ENCODE data around the gene TBC1D9.

DNA sequence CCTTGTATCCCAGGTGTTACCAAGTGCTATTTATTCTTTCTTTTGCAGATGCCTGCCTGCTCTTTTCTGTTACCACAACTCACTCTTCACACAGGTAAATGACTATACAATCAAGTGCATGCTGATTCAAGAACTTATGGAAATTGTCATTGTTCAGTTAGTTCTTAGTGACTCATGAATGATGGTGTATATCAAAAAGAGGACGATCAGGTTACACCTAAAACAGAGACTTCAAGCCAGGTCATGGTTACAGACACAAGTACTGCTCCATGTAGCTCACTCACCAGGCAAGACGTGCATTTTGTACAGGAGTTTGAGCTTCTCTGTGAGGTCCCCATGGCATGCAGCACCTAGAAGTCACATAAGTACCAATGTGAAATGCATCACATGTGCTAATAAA, 128.2 kb downstream of the TBC1D9 start:
- TF ChIP-seq CTCF (IDR thresholded peaks at IDR 0.05; ENCODE audit: low read depth, low read length) (no peak), EZH2phosphoT487 (IDR thresholded peaks at IDR 0.05; ENCODE audit: low read depth) (no peak)

All from OCI-LY3 (cell line).